Esophagus muscularis mucosa (tissue), 4 donors: ENCODE data around the gene HSPBAP1. TPM values are rescaled to one million over a fixed set of nuclear protein-coding genes. Genes with fewer than 3 reads are reported as not detected.

Experiments used
- DNase-seq: peaks from one replicate; pipeline ENCODE4 v3.0.0-alpha.2; 2017; ENCODE audit errors: extremely low spot score
- H3K27ac ChIP-seq, 4 donors: fragments of 200-600 bp; sonication (generic); replicated peaks in 1 of 4; 1 replicate in 3 of 4; 2 replicates in 1 of 4; pipeline ENCODE4 v1.5.1; 2016 to 2019; ENCODE audit warnings: mild to moderate bottlenecking in 1 of 4
- H3K27me3 ChIP-seq, 4 donors: fragments of 200-600 bp; sonication (generic); one replicate each; pipeline versions ENCODE4 v1.5.1 to v1.6.0; 2016 to 2019
- H3K36me3 ChIP-seq, 4 donors: fragments of 200-600 bp; sonication (generic); one replicate each; pipeline ENCODE4 v1.5.1; 2016 to 2019
- H3K4me1 ChIP-seq, 4 donors: fragments of 200-600 bp; sonication (generic); one replicate each; pipeline ENCODE4 v1.5.1; 2016 to 2019
- H3K4me3 ChIP-seq, 4 donors: fragments of 200-600 bp; sonication (generic); 1 replicate in 2 of 4; 2 replicates in 2 of 4; pipeline ENCODE4 v1.5.1; 2016 to 2019; ENCODE audit warnings: mild to moderate bottlenecking in 4 of 4, moderate library complexity in 1 of 4
- H3K9me3 ChIP-seq, 4 donors: fragments of 200-600 bp; sonication (generic); 1 replicate in 3 of 4; 2 replicates in 1 of 4; pipeline ENCODE4 v1.5.1; 2016 to 2019
- CTCF ChIP-seq, 3 experiments: fragments of 200-600 bp in 2 of 3; fragments of 450-650 bp in 1 of 3; sonication (generic) in 2 of 3; IDR thresholded peaks; one replicate each; pipeline ENCODE4 v1.5.1; 2017 to 2019; ENCODE audit warnings: antibody characterized with exemption in 3 of 3, mild to moderate bottlenecking in 2 of 3, moderate library complexity in 1 of 3
- EP300 ChIP-seq: sonication (generic); formaldehyde crosslinking; IDR thresholded peaks from one replicate; pipeline ENCODE4 v1.6.1; 2017; ENCODE audit warnings: antibody characterized with exemption
- POLR2A ChIP-seq: fragments of 450-650 bp; IDR thresholded peaks from one replicate; pipeline ENCODE4 v1.6.1; 2017; ENCODE audit warnings: antibody characterized with exemption, moderate library complexity, mild to moderate bottlenecking, low read depth
- POLR2AphosphoS5 ChIP-seq, 2 donors: sonication (generic); formaldehyde crosslinking; IDR thresholded peaks; one replicate each; pipeline ENCODE4 v1.6.1; 2017; ENCODE audit warnings: antibody characterized with exemption in 2 of 2
- WGBS: methylation state at CpG from one replicate; pipeline ENCODE4 v1.1.5; 2018; 5-methylcytosine and 5-hydroxymethylcytosine counted together
- intact Hi-C: fragments of 100-400 bp; cut with DNase I; formaldehyde crosslinking; loops from one replicate; pipeline ENCODE4 v1.15.1; 2023
- total RNA-seq, 4 donors: library from RNA; depleted of rRNA; stranded (reverse); fragments of >200 nt; gene quantifications; one replicate each; pipeline versions ENCODE4 v1.1.0 to v1.2.1, GENCODE V29; 2016

Gene HSPBAP1
- total RNA-seq, 4 donors from 2014 or later: 5.5 to 14.5 (median 8.2) TPM

- intact Hi-C loops: no loop called here
- Histone ChIP-seq H3K9me3 (no peaks in the 10 kb centered on the region), H3K36me3 (peaks cover 0 to 25% (median 7%) of the 10 kb centered on the region in 4 donors), H3K27me3 (no peaks in the 10 kb centered on the region), H3K4me3 (no peak overlapping the region), H3K4me1 (no peaks in the 10 kb centered on the region), H3K27ac (no peak overlapping the region)
- WGBS: 95% methylated on average over 3 of the region's 3 CpGs
- DNase-seq: no peak
- TF ChIP-seq POLR2A (no peak), CTCF (IDR thresholded peaks at IDR 0.05) (no peak), POLR2AphosphoS5 (IDR thresholded peaks at IDR 0.05) (no peak)
These were observed 65.4 kb downstream of the HSPBAP1 start for GRCh38 chr3:122728186-122728585.

- Histone ChIP-seq H3K4me1 (no peaks in the 10 kb centered on the region), H3K27ac (no peak overlapping the region), H3K27me3 (no peaks in the 10 kb centered on the region), H3K9me3 (no peaks in the 10 kb centered on the region), H3K4me3 (no peak overlapping the region), H3K36me3 (peaks cover 0 to 25% (median 7%) of the 10 kb centered on the region in 4 donors)
- DNase-seq: no peak
- 96% methylated on average over 9 of the region's 9 CpGs for WGBS
- no peak for TF ChIP-seq POLR2AphosphoS5 (IDR thresholded peaks at IDR 0.05)
- no peak for TF ChIP-seq POLR2A
- no peak for TF ChIP-seq EP300
- TF ChIP-seq CTCF (IDR thresholded peaks at IDR 0.05): no peak
- intact Hi-C loops: no loop called here
These were observed 65.9 kb downstream of the HSPBAP1 start for GRCh38 chr3:122727766-122728165.

GRCh38 chr3:122727294-122727693, 66.3 kb downstream of the HSPBAP1 start:
- no peak overlapping the region for H3K4me3 ChIP-seq
- H3K27ac ChIP-seq: no peak overlapping the region
- WGBS: 89% methylated on average over 3 of the region's 3 CpGs
- TF ChIP-seq CTCF (IDR thresholded peaks at IDR 0.05) (no peak), POLR2A (no peak), EP300 (no peak), POLR2AphosphoS5 (IDR thresholded peaks at IDR 0.05) (no peak)
- H3K27me3 ChIP-seq: no peaks in the 10 kb centered on the region
- H3K9me3 ChIP-seq: no peaks in the 10 kb centered on the region
- intact Hi-C loops: no loop called here
- H3K4me1 ChIP-seq: no peaks in the 10 kb centered on the region
- H3K36me3 ChIP-seq: peaks cover 0 to 25% (median 7%) of the 10 kb centered on the region in 4 donors
- no peak for DNase-seq

- 94% methylated on average over 18 of the region's 20 CpGs for WGBS
- intact Hi-C loops: no loop called here
These were observed 68.5 kb downstream of the HSPBAP1 start for GRCh38 chr3:122725106-122725505.

More at GRCh38 chr3:122725106-122725505, 68.5 kb downstream of the HSPBAP1 start:
- peaks cover 0 to 32% (median 16%) of the 10 kb centered on the region in 4 donors for H3K36me3 ChIP-seq
- no peaks in the 10 kb centered on the region for H3K27me3 ChIP-seq
- H3K4me3 ChIP-seq: no peak overlapping the region
- H3K27ac ChIP-seq: no peak overlapping the region
- no peak for TF ChIP-seq POLR2A
- TF ChIP-seq POLR2AphosphoS5 (IDR thresholded peaks at IDR 0.05): no peak
- no peak for TF ChIP-seq CTCF (IDR thresholded peaks at IDR 0.05)
- DNase-seq: no peak
- no peaks in the 10 kb centered on the region for H3K4me1 ChIP-seq
- H3K9me3 ChIP-seq: no peaks in the 10 kb centered on the region
